H9 (cell line): ENCODE results near the gene FKBP10. TPM values are rescaled to one million over a fixed set of nuclear protein-coding genes. Genes with fewer than 3 reads are reported as not detected.

ENCODE experiments used
- DNase-seq: peaks from one replicate; pipeline ENCODE4 v3.0.0-alpha.2; 2017
- H2AFZ ChIP-seq: one replicate; pipeline ENCODE4 v1.6.1; 2013; ENCODE audit warnings: mild to moderate bottlenecking, low read length, control low read depth, moderate library complexity
- H2AK5ac ChIP-seq: 2 replicates; pipeline ENCODE4 v1.6.1; 2013; ENCODE audit warnings: low read length, control low read depth, mixed read lengths; ENCODE audit not compliant: insufficient read length
- H2BK120ac ChIP-seq: one replicate; pipeline ENCODE4 v1.6.1; 2013; ENCODE audit warnings: low read depth, mild to moderate bottlenecking, low read length, control low read depth, inconsistent platforms; ENCODE audit not compliant: poor library complexity, severe bottlenecking
- H2BK12ac ChIP-seq: 2 replicates; pipeline ENCODE4 v1.6.1; 2013; ENCODE audit warnings: low read length, control low read depth, mixed read lengths, low read depth; ENCODE audit not compliant: insufficient read length
- H2BK15ac ChIP-seq: 2 replicates; pipeline ENCODE4 v1.6.1; 2013; ENCODE audit warnings: low read depth, low read length, control low read depth
- H2BK20ac ChIP-seq: one replicate; pipeline ENCODE4 v1.6.1; 2013; ENCODE audit warnings: low read depth, mild to moderate bottlenecking, low read length, control low read depth, inconsistent platforms; ENCODE audit not compliant: poor library complexity, severe bottlenecking
- H2BK5ac ChIP-seq: 2 replicates; pipeline ENCODE4 v1.6.1; 2013; ENCODE audit warnings: low read length, control low read depth, mixed read lengths; ENCODE audit not compliant: insufficient read length
- H3K14ac ChIP-seq: 2 replicates; pipeline ENCODE4 v1.6.1; 2013; ENCODE audit warnings: low read length, control low read depth; ENCODE audit not compliant: insufficient read depth
- H3K18ac ChIP-seq: 2 replicates; pipeline ENCODE4 v1.6.1; 2013; ENCODE audit warnings: low read depth, mild to moderate bottlenecking, mixed read lengths, low read length, control low read depth; ENCODE audit not compliant: insufficient read length
- H3K23ac ChIP-seq: 2 replicates; pipeline ENCODE4 v1.6.1; 2013; ENCODE audit warnings: low read length, control low read depth, mixed read lengths, low read depth; ENCODE audit not compliant: insufficient read length
- H3K23me2 ChIP-seq: 2 replicates; pipeline ENCODE4 v1.6.1; 2013; ENCODE audit warnings: low read depth, mild to moderate bottlenecking, mixed read lengths, low read length, control low read depth; ENCODE audit not compliant: insufficient read length, poor library complexity, severe bottlenecking
- H3K27ac ChIP-seq: 2 replicates; pipeline ENCODE4 v1.5.1; 2013; ENCODE audit warnings: low read length, control low read depth, mixed read lengths, low read depth; ENCODE audit not compliant: insufficient read length
- H3K27me3 ChIP-seq: 2 replicates; pipeline ENCODE4 v1.6.1; 2013; ENCODE audit warnings: low read length, control low read depth, inconsistent platforms; ENCODE audit not compliant: insufficient read depth
- H3K4ac ChIP-seq: 2 replicates; pipeline ENCODE4 v1.6.1; 2013; ENCODE audit warnings: low read depth, mild to moderate bottlenecking, control low read depth, inconsistent platforms, low read length, moderate library complexity
- H3K4me1 ChIP-seq: 2 replicates; pipeline ENCODE4 v1.6.1; 2013; ENCODE audit warnings: low read length, control low read depth, inconsistent platforms; ENCODE audit not compliant: insufficient read depth
- H3K4me2 ChIP-seq: 2 replicates; pipeline ENCODE4 v1.6.1; 2013; ENCODE audit warnings: low read length, control low read depth, mixed read lengths; ENCODE audit not compliant: insufficient read length, insufficient read depth
- H3K56ac ChIP-seq: 2 replicates; pipeline ENCODE4 v1.6.1; 2013; ENCODE audit warnings: low read depth, mild to moderate bottlenecking, mixed read lengths, low read length, control low read depth; ENCODE audit not compliant: insufficient read length
- H3K79me1 ChIP-seq: 2 replicates; pipeline ENCODE4 v1.6.1; 2013; ENCODE audit warnings: low read depth, mild to moderate bottlenecking, moderate library complexity, low read length, control low read depth, inconsistent platforms; ENCODE audit not compliant: insufficient read depth, poor library complexity, severe bottlenecking
- H3K79me2 ChIP-seq: 2 replicates; pipeline ENCODE4 v1.6.1; 2013; ENCODE audit warnings: low read length, control low read depth, inconsistent platforms; ENCODE audit not compliant: insufficient read depth
- H3K9ac ChIP-seq: 2 replicates; pipeline ENCODE4 v1.6.1; 2013; ENCODE audit warnings: low read length, control low read depth, mixed read lengths; ENCODE audit not compliant: insufficient read length; ENCODE audit errors: extremely low read depth
- H3K9me3 ChIP-seq: one replicate; pipeline ENCODE4 v1.6.1; 2013; ENCODE audit warnings: low read depth, low read length, inconsistent platforms; ENCODE audit not compliant: control insufficient read depth
- H3T11ph ChIP-seq: one replicate; pipeline ENCODE4 v1.6.1; 2013; ENCODE audit warnings: mild to moderate bottlenecking, low read length, control low read depth, inconsistent platforms
- H4K20me1 ChIP-seq: one replicate; pipeline ENCODE4 v1.6.1; 2013; ENCODE audit not compliant: control insufficient read depth, insufficient read length, insufficient read depth
- H4K5ac ChIP-seq: 2 replicates; pipeline ENCODE4 v1.6.1; 2013; ENCODE audit warnings: low read depth, mild to moderate bottlenecking, mixed read lengths, low read length, control low read depth; ENCODE audit not compliant: insufficient read length
- H4K8ac ChIP-seq: replicated peaks from 2 replicates; pipeline ENCODE4 v1.6.1; 2013; ENCODE audit warnings: low read length, control low read depth, mixed read lengths, low read depth; ENCODE audit not compliant: insufficient read length
- H4K91ac ChIP-seq: 2 replicates; pipeline ENCODE4 v1.6.1; 2013; ENCODE audit warnings: low read depth, mild to moderate bottlenecking, moderate library complexity, mixed read lengths, low read length, control low read depth; ENCODE audit not compliant: insufficient read length
- H3K27ac Mint-ChIP-seq, 3 experiments: 2 replicates in 2 of 3; 3 replicates in 1 of 3; pipeline ENCODE4 v1.8.0; 2020 to 2021; ENCODE audit warnings: mixed read lengths in 3 of 3, mild to moderate bottlenecking in 1 of 3, moderate library complexity in 1 of 3
- H3K27me3 Mint-ChIP-seq: 2 replicates; pipeline ENCODE4 v1.8.0; 2021; ENCODE audit warnings: low read depth, mild to moderate bottlenecking, moderate library complexity, mixed read lengths
- H3K36me3 Mint-ChIP-seq, 3 experiments: 2 replicates in 2 of 3; 3 replicates in 1 of 3; pipeline ENCODE4 v1.8.0; 2020 to 2021; ENCODE audit warnings: low read depth in 3 of 3, mixed read lengths in 3 of 3; ENCODE audit not compliant: insufficient read depth in 1 of 3
- H3K4me1 Mint-ChIP-seq, 2 experiments: 2 replicates each; pipeline ENCODE4 v1.8.0; 2020; ENCODE audit warnings: mixed read lengths in 2 of 2
- H3K4me3 Mint-ChIP-seq, 2 experiments: 2 replicates in 1 of 2; 3 replicates in 1 of 2; pipeline ENCODE4 v1.8.0; 2020 to 2021; ENCODE audit warnings: mild to moderate bottlenecking in 2 of 2, mixed read lengths in 2 of 2, moderate library complexity in 1 of 2
- H3K9me3 Mint-ChIP-seq, 2 experiments: 2 replicates in 1 of 2; 3 replicates in 1 of 2; pipeline ENCODE4 v1.8.0; 2020; ENCODE audit warnings: mild to moderate bottlenecking in 2 of 2, mixed read lengths in 2 of 2, moderate library complexity in 1 of 2
- WGBS: extraction: QIAGEN DNeasy Blood & Tissue Kit; methylation state at CpG from one replicate; pipeline ENCODE4 v1.1.7; 2013; ENCODE audit warnings: missing lambda C conversion rate, low lambda C conversion rate, mixed read lengths; ENCODE audit not compliant: insufficient read length; ENCODE audit errors: extremely low coverage; 5-methylcytosine and 5-hydroxymethylcytosine counted together
- total RNA-seq: library from RNA; stranded (reverse); gene quantifications from 2 replicates; pipeline ENCODE4 v1.2.1, GENCODE V29; 2021
- TF ChIP-seq, protein P1 (sequence below): fragments of 200-600 bp; sonication (generic); conservative IDR thresholded peaks from 3 replicates; pipeline ENCODE4 v1.8.0; 2021; ENCODE audit warnings: antibody characterized with exemption, mild to moderate bottlenecking

The FKBP10 gene
- total RNA-seq, 1 experiment from 2014 or later, result 166 TPM

GRCh38 chr17:41779954-41780353 is 32.9 kb upstream of the FKBP10 start:
- H3K56ac ChIP-seq, result no peak overlapping the region
- Mint-ChIP-seq H3K36me3 (peaks cover 8 to 22% (median 21%) of the 10 kb centered on the region in 3 experiments), H3K27ac (no peak overlapping the region), H3K9me3 (no peaks in the 10 kb centered on the region; a peak in 1 of 5 replicates), H3K4me3 (no peak overlapping the region), H3K4me1 (peaks cover 52 to 65% of the 10 kb centered on the region in 2 experiments), H3K27me3 (no peaks in the 10 kb centered on the region)
- no peak overlapping the region for H2AK5ac ChIP-seq
- no peak overlapping the region for H4K5ac ChIP-seq
- no peak overlapping the region for H3T11ph ChIP-seq
- no peak overlapping the region for H2AFZ ChIP-seq
- H4K91ac ChIP-seq, result no peak overlapping the region
- no peak overlapping the region for H4K8ac ChIP-seq
- no CpG with 5 or more reads among the region's 1 CpG for WGBS
- peaks cover 3% of the 10 kb centered on the region for H3K23me2 ChIP-seq
- H2BK20ac ChIP-seq, result no peak overlapping the region
- no peak overlapping the region for H2BK12ac ChIP-seq
- H3K9me3 ChIP-seq, result no peaks in the 10 kb centered on the region
- DNase-seq, result no peak
- H3K14ac ChIP-seq, result no peak overlapping the region
- no peak overlapping the region for H2BK5ac ChIP-seq
- no peaks in the 10 kb centered on the region for H3K27me3 ChIP-seq
- no peak overlapping the region for H3K18ac ChIP-seq
- no peak overlapping the region for H3K27ac ChIP-seq
- H2BK120ac ChIP-seq, result no peak overlapping the region
- no peak overlapping the region for H3K23ac ChIP-seq
- no peak overlapping the region for H3K4ac ChIP-seq
- no peak overlapping the region for H3K4me2 ChIP-seq
- no peaks in the 10 kb centered on the region for H4K20me1 ChIP-seq
- peaks cover 2% of the 10 kb centered on the region; the same call in 1 of the 2 replicates for H3K4me1 ChIP-seq
- H3K79me2 ChIP-seq, result no peaks in the 10 kb centered on the region; the same call in 1 of the 2 replicates
- TF ChIP-seq, protein P1, sequence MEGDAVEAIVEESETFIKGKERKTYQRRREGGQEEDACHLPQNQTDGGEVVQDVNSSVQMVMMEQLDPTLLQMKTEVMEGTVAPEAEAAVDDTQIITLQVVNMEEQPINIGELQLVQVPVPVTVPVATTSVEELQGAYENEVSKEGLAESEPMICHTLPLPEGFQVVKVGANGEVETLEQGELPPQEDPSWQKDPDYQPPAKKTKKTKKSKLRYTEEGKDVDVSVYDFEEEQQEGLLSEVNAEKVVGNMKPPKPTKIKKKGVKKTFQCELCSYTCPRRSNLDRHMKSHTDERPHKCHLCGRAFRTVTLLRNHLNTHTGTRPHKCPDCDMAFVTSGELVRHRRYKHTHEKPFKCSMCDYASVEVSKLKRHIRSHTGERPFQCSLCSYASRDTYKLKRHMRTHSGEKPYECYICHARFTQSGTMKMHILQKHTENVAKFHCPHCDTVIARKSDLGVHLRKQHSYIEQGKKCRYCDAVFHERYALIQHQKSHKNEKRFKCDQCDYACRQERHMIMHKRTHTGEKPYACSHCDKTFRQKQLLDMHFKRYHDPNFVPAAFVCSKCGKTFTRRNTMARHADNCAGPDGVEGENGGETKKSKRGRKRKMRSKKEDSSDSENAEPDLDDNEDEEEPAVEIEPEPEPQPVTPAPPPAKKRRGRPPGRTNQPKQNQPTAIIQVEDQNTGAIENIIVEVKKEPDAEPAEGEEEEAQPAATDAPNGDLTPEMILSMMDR, result no peak
- H2BK15ac ChIP-seq, result no peak overlapping the region
- H3K9ac ChIP-seq, result no peak overlapping the region
- no peaks in the 10 kb centered on the region for H3K79me1 ChIP-seq
